Left hindlimb (tissue), 1 donor: ENCODE data around the gene PTER.
A peak's percentile ranks its signal among the peaks of the same experiment; 100 is the strongest.

Experiments
- DNase-seq: peaks from one replicate; pipeline ENCODE4 v3.0.0-alpha.2; 2018

The PTER gene

DNA sequence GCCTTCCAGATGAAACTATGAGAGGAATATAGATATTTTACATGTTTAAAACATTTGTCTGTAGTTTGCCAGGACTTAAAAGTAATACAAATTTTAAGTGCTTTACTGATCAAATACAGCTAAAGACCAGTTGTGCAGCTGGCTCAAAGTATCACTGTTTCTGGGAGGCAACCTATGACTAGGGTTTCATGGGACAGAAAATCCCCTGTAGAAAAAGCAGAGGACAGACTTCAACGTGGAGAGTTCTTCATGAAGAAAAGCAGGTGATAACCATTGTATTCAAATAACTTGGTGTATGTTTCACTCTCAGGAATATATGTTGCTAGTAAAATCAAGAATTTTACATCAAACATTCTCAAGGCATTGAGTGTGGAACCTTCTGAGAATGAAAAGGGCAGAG is 40.9 kb downstream of the PTER start:
- no peak for DNase-seq

DNA sequence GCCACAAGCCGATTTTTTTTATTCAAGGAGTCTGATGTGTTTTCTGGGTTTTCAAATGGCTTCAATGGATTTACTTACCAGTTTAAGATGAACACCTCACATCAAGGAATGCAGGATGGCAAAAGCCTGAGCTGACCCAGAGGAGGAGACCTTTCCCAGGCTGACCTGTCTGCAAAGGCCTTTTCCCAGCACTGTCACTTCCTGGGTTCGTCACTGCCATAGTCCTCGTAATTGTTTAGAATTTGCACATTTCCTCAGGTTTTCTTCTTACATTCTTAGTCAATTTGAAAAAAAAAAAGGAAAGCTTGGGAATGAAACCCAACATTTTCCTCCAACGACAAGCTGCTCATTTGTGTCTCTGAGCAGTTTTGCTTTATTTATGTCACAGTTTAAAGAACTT is 42.0 kb downstream of the PTER start:
- no peak for DNase-seq

DNA sequence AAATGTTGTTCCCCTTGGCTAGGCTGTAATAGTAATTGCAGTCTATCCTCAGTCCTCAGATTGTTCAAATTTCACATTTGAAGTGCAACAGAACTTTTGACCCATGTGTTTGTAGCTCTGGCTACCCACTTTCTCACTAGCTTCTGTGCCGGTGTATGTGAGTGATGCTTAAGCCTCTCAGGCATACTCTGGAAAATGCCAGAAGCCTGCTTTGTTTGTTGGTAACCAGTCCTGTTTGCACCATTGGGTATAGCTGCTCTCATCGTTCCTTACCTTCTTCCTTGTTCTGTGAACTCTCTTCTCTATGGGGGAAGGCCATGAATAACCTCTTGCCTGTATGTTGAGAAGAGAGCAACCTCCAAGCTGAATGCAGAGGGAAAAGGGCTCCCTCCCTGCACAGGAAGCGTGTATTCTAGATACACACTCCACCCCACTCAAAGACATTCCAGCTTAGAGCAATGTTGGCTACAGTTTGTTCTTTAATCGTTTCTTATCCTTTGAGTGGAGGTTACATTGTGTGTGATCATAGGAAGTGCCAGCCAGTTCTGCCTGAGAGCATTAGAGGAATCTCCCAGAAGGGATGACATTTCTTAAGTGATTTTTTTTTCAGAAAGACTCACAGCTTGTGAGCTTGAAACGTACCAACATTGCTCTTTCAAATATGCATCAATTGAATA is 44.4 kb downstream of the PTER start:
- no peak for DNase-seq

DNA sequence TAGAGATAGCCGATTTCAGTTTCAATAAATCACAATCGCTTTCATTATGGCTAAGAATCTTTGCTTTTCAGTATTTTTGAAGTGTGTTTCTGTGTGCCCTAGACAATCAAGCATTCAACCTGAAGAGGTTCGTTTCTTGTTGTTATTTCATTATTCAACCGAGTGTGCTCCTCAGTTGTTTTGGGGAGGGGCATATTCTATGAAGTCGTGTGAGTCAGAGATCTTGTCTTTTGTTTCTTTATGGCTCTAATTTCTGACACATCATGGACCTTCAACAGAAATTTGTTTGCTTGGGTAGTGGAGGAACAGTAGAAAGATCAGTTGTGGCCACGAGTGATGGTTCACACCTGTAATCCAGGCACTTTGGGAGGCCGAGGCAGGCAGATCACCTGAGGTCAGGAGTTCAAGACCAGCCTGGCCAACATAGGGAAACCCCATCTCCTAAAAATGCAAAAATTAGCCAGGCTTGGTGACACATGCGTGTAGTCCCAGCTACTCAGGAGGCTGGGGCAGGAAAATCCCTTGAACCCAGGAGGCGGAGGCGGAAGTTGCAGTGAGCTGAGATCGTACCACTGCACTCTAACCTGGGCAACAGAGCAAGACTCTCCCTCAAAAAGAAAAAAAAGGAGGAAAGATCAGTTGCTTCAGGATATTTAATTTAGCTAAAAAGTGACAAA is 46.6 kb downstream of the PTER start:
- no peak for DNase-seq

DNA sequence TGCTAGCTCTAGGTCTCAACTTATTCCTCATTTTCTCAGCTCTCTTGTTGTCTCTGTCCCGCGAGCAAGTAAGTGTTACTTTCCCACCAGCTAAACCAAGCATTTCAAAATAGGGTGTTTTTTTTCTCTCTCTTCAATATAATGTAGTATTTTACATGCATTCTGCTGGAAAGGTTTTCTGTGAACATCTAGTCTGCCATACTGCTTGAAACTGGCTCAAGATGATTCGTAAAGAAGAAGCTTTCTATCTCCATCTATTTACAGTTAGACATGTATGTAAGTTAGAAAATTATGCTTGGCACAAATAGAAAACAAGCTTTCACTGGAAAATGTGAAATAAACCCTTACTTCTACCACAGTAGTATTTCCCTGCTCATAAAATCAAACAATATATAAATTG is 53.7 kb downstream of the PTER start:
- no peak for DNase-seq

DNA sequence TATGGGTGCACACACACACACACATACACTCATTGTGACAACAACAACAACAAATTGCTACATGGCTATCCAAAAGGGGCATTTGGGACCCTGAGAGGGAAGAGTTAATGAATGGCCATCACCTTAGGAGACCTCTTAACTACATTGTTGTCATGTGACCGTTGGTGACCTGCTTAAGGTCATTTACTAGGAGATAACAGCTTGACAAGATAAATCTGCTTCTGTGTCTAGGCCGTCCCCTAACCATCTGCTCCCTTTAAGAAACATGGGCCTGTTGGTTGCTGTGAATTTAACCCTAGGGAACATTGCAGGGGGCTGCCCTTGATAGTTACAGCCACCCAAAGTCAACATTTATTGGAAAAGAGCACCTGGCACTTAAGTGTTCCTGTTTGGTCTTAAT is 55.1 kb downstream of the PTER start:
- DNase-seq = no peak

DNA sequence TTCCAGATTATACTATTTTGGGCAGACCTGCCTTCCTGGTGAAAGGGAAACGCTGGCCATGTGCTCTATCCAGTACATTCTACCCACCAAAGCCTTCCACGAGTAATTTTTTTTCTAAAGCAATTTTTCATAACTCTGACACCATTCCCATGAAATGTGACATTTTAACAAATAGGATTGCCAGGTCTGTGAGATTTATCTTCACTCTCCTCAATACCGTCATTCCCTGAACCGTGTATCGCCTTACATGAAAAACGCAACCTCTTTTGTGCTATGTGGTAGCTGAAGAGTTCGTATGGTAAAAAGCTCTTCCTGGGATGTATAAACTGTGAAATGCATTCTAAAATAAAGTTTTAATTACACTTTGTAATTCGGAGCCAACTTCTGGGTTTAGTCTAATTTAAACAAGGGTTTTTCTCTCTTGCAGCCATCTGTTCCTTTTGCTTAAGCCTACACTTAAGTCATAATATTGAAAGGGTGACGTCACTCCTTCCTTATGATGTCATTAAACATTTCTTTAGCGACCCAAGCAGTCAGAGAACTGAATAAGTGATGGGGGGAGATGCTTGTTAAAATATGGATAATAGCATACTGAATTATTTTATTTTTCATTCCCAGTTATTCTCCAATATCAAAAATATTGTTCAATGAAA is 57.2 kb downstream of the PTER start:
- DNase-seq = no peak

DNA sequence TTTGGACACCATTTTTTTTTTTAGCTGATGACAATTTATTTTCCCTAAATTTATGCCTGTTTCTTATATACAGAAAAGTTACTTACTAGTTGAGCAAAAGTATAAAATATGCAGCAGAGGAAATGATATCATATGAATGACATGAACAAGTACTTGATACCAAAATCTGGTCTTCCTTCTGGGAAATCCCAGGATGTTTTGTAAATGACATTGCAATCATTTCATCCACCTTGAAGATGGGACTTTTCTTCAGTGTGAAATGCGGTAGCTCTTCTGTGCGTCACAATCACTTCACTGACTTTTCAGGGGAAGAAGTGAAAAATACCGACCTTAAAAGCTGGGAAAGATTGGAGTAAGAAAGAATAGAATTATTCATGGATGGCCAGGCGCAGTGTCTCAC is 61.1 kb downstream of the PTER start:
- DNase-seq = no peak

DNA sequence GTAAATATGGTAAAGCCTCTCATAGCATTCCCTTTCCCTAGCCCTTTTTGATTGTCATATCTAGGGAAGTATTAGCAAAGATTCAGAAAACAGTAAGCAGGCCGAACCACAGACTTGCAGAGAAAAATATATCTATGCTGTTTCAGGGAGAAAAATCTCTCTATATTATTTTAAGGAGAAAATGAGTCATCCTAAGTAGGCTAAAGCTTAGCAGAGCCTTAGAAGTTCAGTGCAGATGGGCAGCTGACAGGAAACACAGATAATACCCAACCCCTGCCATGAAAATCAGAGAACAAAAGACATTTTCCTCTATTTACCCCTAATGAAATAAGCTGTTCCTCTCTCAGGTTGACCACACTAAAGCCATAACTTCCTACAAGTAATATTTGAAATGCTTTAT is 68.4 kb downstream of the PTER start:
- DNase-seq = no peak

DNA sequence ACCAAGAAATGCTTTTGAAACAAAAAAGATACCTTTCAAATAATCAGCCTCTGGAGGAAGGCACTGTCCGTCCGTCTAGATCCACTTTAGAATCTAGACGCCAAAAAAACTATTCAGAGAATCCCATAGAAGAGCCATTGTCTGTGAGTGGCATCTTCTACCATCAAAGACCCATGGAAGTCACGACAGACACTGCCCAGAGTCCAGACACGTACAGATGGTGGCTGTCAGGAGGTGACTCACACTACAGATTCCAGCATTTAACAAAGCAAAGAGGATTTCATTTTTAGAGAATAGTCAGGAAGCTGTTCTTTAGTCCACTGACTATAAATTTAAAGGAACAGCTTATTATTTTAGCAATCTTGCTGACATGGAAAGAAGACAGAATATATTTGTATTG is 73.2 kb downstream of the PTER start:
- DNase-seq = no peak

DNA sequence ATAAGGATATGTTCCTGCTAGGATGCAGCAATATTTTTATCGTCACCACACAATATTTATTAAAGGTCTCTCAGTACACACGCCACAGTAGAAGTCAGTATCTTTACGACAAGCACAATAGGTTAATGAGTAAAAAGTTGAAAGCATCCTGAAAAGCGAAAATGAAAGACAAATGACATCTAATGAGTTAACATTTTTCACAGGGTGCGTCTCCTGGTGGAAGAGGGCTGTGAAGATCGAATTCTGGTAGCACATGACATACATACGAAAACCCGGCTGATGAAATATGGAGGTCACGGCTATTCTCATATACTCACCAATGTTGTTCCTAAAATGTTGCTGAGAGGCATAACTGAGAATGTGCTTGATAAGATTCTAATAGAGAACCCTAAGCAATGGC is 74.0 kb downstream of the PTER start:
- no peak for DNase-seq

DNA sequence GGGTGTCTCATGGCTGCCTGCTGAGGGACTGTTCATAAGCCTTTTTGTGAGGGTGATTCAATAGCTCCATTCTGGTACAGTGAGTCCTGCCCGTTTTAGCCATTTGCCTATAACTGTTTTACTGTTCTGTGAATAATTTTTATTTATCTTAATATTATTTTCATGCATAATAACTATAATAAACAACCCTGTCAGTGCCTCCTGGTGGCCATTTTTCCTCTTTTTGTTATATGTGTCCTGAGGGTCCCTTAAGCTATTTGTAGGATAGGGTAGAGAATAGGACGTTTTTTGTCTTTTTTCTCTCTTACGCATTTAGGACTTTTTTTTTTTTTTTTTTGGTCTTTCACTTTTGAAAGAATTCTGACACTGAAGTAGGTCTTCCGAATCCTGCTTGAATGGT is 82.0 kb downstream of the PTER start:
- no peak for DNase-seq

DNA sequence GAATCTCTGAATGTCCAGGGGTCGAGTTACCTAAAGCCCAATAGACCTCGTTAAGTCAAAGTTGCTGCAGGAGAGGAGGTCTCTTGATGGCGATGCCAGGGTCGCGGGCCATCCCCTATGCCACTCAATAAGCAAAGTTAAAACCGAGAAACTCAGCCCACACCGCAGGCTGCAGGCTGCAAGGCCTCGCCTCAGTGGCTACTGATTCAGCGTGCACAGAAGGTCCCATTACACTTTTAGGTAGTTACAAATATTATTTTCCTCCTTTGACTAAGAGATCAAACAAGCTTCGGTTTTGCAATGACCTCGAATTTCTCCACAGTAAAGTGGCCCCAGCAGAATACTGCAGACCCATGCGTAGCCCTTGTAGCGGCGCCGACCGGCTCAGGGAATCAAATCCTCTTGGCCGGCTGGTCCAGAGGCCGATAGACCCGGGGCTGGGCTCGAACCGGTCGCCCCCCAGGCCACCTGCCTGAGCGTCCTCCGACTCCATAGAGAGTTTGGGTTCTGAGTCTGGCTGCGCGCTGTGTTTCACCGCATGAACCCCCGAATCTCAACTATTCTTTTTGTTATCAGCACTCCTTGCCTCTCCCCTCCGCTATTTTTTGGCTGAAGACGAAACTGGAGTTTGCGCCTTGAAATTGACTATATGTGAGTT is 82.6 kb downstream of the PTER start:
- no peak for DNase-seq

DNA sequence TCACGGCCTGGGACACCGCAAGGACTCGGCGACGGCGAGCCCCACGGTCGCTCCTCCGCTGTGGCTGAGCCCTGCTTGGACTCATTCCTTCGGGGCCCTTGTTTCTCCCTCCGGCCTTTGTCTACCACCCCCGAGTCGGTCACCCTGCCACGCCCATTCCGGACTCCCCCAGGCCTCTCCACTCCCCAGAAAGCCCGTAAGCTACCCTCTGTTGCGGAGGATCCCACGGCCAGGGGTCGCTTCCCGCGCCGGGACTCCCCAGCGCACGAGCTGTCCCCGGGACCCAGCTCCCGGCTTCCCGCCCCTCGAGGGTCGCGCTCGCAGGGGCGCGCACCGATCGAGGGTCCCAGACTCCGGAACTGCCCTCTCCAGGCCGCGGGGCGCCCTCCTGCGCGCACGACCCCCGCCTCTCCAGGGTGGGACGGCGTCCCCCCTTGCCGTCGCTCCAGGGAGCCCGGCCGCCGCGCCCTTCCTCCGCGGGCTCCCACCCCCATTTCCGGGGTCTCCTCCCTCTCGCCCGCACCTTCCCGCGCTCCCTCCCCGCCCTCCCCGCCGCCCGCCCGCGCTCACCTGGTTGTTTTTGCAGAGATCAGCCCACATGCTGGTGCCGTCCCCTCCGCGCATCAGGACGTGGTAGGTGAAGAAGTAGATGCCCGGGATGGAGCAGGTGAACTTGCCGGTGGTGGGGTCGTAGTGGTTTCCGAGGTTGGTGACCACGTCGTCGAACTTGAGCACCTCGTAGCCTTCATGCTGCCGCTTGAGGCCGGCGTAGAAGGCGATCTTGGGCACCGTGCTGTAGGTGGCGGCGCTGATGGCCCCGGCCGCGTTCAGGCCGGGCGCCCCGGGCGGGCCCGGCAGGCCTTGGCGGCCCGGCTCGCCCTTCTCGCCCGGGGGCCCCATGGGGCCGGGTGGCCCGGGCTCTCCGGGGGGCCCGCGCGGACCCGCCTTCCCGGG is 83.4 kb downstream of the PTER start:
- no peak for DNase-seq

DNA sequence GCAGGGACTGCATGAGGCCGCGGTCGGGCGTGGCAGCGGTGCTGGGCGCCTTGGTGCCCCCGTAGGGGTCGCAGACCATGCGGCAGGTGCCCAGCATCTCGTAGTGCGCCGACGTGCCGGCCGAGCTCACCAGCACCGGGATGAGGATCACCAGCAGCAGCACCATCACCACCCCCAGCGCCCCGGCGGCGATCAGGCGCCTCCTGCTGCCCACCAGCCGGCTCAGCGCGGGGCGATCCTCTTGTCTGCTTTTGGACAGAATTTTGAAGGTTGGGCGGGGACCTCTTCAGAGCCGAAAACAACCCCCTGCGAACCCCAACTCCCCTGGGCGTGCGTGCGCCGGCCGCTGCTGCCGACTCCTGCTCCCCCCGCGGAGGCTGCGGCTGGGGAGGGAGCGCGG is 84.1 kb downstream of the PTER start:
- peak; percentile 34 for DNase-seq

DNA sequence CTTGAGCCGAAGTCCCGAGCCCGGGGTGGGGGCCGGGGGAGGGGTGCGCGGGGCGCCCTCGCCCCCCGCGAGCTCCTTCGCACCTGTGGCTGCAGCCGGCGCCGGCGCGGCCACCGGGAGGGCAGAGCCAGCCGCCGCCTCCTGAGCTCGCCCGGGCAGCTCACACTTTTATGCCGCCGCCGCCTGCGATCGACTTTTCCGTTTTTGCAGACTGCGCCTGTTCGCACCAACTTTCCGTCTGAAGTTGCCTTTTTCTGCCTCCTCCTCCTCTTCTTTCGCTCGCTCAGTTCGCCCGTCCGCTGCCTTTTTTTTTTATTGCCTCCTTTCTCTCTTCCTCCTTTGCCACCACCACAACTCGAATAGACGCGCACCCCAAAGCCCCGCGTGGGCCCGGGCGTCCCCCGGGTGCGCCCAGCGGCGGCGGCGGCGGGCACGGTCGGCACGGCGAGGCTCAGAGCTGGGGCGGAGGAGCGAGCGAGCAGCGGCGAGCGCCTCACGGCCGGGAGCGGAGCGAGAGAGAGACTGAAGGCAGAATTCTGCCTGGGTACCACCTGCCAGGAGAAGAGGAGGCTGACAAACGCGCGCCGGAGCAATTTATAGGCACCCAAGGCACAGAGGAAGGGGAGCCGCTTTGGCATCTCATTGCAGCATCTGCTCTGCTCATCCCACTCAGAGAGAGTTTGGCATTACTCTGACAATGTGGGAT is 84.7 kb downstream of the PTER start, which contains the start of gene C1QL3:
TSS of gene C1QL3 (minus strand) at position 569 of the 706 bp plus-strand sequence. CDS start 814 bp downstream, outside the sequence.
- peak; percentile 41 for DNase-seq

DNA sequence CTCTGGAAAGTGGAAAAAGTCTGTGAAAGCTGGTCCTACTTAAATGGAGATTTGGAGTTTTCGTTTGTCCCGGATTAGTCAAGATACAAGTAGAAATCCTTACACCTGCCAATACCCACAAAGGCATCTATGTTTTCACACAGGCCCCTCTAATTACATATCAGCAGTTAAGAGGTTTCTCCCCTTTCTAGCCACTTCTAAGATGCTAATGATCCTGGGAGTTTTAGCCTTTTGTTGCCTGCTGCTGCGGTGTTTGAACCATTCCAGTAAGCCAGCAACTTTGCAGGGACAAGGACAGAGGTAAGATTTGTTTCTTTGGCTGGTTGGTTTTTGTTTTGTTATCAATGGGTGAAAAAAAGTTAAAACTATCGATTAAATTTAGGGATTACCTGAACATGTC is 90.6 kb downstream of the PTER start:
- DNase-seq = no peak

DNA sequence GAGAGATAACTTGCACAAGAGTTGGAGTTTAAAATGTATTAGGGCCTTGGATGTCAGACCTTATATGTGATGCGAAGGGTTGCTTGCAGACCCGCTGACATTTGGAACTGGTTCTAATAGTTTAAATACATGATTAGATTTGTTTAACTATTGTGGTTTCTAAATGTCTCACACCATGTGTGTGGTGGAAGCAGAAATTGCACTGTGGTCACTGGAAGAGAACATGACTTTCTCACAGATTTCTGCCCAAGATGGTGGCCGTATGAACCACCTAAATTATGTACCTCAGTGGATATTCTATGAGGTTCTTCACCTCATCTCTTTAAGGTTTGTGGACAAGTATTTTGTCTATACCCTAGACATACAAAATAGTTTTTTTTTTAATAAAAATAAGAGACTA is 93.0 kb downstream of the PTER start:
- DNase-seq = no peak

DNA sequence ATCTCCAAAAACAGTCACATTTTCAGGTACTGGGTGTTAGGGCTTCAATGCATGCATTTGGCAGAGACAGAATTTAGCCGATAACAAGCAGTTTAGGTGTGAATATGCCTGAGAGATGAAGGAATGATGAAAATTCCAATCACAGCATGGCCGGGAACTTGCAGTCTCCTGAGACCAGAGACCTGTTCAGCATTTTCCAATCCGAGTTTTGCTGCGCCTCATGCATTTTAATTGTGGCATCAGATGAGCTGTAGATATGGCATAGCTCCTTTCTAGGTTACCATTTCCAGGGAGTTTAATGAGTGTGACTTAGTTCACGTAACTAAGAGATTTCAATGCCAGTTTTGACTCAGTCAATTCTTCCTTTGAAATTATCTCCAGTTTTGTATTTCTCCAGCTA is 99.3 kb downstream of the PTER start:
- DNase-seq = no peak

DNA sequence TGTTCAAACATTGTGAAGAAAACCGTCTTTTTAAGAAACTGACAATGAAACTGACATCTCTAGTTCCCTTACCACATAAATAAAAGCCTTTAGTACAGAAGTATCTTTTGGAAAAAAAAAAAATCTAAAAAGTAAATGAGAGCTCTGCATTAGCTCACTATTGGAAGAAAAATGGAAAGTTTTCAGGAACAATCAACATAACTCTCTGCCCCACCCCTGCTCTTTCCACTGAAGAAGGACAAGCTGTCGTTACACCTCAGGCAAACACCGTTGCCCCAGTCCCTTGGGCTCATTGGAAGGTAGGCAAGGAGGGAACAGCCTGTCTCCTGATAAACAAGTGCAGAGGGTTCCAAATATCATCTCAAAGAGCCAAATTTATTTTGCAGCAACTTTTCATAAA is 107.3 kb downstream of the PTER start:
- no peak for DNase-seq

DNA sequence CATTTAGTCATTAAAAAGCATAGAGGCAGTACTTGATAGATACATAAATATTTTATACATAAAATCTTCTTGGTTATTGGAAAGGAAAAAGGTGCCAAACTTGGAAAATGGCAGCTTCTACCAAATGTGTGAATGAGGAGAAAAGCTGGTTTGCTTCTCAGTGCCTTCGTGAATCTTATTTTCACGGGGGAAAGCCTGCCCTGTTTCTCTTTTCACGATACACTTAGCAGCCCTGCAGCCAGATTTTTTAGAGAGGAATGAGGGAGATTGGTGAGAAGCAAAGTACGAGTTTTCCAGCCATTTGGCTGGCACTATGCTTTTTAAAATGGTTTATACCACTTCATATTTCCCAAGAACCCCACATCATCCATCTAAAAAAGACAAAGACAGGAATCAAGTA is 107.8 kb downstream of the PTER start:
- DNase-seq = no peak
